ENCODE results near the gene TBC1D4.

DNA sequence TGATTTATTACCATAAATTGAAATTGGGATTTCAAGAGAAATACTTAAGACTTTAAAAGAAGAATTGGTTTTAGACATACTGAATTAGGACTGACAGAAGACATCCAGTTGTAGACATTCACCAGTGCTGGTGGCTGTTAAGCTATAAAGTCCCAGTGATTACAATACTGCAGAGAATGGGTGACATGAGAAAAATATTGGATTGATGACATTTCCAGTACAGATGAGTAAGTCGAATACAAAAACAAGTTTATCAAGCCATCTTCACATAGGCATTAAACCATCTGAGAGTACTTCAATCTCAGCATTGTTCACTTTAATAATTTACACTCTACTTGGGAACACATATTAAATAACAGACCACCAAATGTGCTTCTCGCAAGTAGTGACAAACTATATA lies 66.8 kb downstream of the TBC1D4 start:
- TF ChIP-seq TAF1 (IDR thresholded peaks at IDR 0.05; ENCODE audit: borderline replicate concordance, insufficient read depth, low read length) (no peak), POLR2AphosphoS5 (IDR thresholded peaks at IDR 0.05; ENCODE audit: low read depth, low read length) (no peak)
